K562 treated with DMSO at 1 percent for 12 hours (cell line): Measurements from ENCODE around the gene EBLN2. TPM values are rescaled to one million over a fixed set of nuclear protein-coding genes. Genes with fewer than 3 reads are reported as not detected.

ENCODE experiments used
- total RNA-seq: library from RNA; unstranded; fragments of 300-600 nt; gene quantifications from 2 replicates; pipeline ENCODE4 v1.2.3, GENCODE V29; 2022; ENCODE audit not compliant: insufficient read depth

Gene EBLN2
- not detected in 2 replicates for total RNA-seq

GRCh38 chr3:73061416-73061815 lies at the start of gene EBLN2:
EBLN2 (plus strand) TSS chr3:73061659; CDS start chr3:73062082, 423 bp downstream.

Other genes starting within 250 kb of the EBLN2 start
- 6.3 and 7.8 TPM in 2 replicates for gene SHQ1, start 213.2 kb upstream of the EBLN2 start, total RNA-seq
- gene GXYLT2, start 173.6 kb upstream of the EBLN2 start, total RNA-seq = 0.96 and 4.1 TPM in 2 replicates
- 6.1 and 17.2 TPM in 2 replicates for gene PPP4R2, start 64.8 kb upstream of the EBLN2 start, total RNA-seq